GM19372 (cell line): ENCODE results near the gene SEMA4B.
"Not testable (repeated sequence)": the region's sequence is repeated elsewhere in the genome, so short reads cannot be mapped to it uniquely, and the experiment has no call there.

Experiments used
- ATAC-seq: cut with Tn5 transposase; IDR thresholded peaks from one replicate; pipeline ENCODE4 v1.9.1; 2021; ENCODE audit warnings: mild to moderate bottlenecking, low read depth, moderate library complexity; ENCODE audit not compliant: unreplicated experiment

Gene SEMA4B

DNA sequence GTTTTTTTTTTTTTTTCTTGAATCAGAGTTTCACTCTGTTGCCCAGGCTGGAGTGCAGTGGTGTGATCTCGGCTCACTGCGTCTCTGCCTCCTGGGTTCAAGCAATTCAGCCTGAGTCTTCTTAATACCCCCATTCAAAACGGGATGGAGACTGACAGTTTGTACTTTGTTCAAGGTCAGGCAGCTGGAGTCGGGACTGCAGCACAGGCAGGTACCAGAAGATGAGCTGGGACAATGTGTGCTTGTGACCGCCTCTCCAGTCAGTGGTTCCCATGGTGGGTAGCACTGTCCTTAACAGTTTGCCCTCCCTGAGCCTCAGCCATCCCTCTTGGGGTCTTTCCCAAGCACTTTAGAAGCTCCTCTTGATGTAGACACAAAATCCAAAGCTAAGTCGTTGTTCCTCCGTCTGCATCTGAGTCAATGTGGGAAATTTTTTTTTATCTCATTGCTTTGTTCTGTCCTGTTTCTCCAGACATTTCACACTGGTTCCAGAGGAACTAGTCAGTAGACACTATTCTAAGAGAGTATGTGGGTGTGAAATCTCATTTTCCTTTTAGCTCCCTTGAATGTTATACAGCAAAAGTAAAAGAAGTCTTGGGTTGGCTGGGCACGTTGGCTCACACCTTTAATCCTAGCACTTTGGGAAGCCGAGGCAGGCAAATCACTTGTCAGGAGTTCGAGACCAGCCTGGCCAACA lies 43.0 kb downstream of the SEMA4B start:
- ATAC-seq, result no peak

DNA sequence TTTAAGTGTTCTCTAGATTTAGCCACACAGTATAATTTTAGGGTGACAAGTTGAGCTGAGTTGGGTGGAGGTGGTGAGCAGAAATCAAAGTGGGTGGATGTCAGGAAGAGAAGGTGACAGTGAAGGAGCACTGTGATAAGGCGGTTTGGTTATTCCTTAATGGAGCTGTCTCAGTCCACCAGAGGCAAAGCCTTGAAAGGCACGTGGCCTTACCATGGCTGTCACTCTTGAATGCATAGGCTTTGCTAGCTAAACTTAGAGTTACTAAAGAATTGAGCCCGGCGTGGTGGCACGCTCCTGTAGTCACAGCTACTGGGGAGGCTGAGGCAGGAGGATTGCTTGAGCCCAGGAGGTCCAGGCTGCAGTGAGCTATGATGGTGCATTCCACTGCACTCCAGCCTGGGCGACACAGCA lies 47.7 kb downstream of the SEMA4B start:
- no peak for ATAC-seq

DNA sequence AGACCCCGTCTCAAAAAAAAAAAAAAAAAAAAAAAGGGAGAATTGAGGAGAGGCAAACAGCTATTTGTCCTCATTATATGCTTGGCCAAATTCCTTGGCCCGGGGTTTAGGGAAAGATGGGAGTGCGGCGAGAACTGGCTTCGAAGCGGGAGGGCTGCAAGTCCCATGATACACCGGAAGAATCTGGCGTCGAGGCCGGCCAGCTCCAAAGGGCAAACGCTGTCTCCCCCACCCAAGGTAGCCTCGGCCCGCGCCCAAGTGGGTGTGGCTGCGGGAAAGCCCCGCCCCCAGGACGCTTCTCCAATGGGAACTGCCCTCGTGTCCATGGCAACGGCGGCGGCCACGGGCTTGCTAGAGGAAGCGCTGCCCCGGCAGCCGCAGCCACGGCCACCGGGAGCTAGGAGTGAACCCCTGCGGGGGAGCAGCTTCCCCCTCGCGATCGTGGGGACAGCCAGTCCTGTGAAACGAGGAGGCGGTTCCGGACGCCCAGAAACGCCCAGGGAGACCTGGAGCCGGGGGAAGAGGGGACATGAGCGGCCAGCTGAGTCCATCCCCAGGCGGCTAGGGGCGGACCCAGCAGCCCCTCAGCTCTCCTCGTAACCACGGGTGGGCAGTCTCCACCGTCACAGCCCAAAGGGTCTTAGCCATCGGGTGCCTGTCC lies 48.2 kb downstream of the SEMA4B start, which contains the start of gene TTLL13:
Gene TTLL13, plus strand, starts transcription at position 354 of the 661 bp plus-strand sequence. CDS start 1,075 bp downstream, outside the sequence.
- ATAC-seq, result peak; percentile 87

DNA sequence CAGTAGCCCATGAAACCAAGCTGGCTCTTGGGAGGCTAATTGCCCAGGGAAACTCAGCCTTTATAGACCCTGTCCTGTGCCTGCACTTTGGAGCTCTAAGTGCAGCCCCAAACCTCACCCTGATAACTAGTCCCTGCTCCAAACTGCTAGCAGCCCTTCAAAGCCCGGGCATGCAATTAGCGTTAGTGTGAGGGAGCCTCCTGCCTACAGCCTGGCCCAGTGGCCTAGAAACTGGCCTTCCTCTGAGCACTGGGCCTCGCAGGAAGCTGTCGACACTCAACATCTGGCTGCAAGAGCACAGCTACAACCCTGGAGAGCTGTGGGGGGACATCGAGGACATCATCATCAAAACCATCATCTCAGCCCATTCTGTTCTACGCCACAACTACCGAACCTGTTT lies 56.6 kb downstream of the SEMA4B start:
- no peak for ATAC-seq

DNA sequence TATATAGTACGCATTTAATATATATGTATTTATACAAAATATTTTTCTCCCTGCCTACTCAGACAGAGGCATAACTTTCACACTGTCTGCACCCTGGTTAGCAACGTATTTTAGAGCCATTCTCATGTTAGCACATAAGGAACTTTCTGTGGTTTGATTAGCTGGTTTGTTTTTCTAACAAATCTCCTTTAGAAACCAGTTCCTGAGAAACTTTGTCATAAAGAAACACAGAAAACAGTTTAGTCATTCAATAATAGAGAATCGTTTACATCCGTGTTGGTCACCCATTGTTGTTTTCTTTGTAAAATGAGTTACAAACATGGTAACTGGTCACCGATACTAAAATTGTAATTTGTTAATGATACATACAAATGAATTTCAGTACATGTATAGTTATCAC lies 58.4 kb downstream of the SEMA4B start:
- no peak for ATAC-seq

DNA sequence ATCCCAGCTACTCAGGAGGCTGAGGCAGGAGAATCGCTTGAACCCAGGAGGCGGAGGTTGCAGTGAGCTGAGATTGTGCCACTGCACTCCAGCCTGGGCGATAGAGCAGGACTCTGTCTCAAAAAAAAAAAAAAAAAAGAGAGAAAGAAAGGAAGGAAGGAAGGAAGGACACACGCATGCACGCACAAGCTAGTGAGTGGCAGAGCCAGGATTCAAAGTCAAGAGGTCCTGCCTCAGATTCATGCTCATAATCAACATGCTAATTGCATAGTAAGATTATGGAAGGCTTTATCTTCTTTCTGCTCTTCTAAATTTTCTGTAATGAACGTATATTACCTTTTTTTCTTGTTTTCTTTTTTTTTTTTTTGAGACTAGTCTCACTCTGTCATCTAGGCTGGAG lies 59.6 kb downstream of the SEMA4B start:
- ATAC-seq, result not testable (repeated sequence)

DNA sequence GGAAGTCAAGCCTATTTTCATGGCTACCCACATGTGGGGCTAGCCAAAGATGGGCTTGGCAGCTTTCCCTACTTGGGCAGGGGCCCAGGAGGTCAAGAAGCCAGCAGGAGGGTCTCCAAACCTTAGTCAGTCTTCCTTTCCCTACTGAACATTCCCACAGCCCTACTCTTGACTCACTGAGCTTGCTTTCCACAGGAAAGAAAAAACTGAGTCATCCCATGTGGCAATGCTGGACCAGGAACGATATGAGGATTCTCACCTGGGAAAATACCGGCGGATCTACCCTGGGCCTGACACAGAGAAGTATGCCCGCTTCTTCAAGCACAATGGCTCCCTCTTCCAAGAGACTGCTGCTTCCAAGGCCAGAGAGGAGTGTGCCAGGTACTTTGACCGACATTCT lies 60.7 kb downstream of the SEMA4B start:
- no peak for ATAC-seq

DNA sequence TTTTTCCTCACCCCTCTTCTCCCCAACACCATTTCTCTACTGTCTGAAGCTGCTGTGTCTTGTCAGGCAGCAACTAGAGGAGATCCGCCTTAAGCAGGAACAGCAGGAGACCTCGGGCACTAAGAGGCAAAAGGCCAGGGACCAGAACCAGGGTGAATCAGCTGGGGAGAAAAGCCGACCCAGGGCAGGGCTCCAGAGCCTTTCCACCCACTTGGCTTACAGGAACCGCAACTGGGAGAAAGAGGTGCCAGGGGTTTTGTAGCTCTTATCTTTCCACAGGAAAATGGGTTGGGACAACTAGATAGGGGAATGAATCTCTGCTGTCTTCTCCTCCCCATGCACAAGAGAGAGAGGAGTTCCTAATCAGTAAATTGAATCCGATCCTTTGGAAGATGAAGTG lies 61.3 kb downstream of the SEMA4B start:
- ATAC-seq, result no peak

DNA sequence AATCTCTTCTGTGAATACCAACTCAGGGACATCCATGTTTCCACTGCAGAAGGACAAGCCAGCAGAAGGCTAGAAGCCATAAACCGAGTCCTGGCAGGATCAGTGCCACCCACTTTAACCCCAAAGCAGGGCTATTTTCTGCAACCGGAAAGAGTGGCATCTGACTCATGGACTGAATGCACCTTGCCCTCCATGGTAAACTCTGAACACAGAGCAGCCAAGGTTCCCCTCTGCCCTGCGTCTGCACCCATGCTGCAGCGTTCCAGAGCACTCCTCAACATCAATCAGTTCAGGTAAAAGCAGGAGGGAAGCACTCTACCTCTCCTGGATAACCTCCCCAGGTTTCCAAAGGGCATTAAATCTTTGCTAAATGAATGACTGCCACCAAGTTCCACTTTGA lies 63.5 kb downstream of the SEMA4B start:
- no peak for ATAC-seq

DNA sequence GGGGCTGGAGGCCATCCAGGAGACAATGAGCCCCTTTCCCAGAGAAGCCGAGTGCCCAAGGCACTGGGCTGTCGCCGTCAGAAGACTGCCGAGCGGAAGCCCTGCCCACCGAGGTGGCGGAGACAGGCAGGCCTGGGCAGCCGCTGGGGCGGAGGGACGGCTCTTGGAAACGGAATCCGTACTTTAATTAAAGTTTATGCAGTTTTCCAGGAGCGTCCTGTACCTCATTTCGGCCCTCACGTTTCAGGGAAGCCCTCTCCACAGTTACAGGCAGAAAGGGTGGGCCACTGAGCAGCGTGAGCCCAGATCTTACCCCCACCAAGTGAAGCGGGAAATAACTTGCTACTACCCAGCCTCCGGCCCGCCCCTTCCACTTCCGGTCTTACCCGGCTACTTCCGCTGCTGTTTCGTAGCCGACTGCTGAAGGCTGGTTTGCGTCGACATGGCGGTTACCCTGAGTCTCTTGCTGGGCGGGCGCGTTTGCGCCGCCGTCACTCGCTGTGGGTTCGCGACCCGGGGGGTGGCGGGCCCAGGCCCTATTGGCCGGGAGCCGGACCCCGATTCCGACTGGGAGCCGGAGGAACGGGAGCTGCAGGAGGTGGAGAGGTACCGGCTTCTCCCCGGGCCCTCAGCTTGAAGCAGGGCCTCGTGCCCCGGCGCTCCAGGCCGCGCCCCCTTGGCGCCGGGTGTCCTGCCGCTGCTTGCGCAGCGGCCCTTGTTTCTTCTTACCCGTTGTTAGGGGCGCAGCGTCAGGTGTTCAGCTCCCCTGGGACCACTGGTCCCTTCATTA lies 64.3 kb downstream of the SEMA4B start, which contains the start of gene NGRN:
Gene NGRN, plus strand, starts transcription at position 402 of the 790 bp plus-strand sequence. Its CDS starts 41 bp downstream, at position 443.
- ATAC-seq, result peak; percentile 89

DNA sequence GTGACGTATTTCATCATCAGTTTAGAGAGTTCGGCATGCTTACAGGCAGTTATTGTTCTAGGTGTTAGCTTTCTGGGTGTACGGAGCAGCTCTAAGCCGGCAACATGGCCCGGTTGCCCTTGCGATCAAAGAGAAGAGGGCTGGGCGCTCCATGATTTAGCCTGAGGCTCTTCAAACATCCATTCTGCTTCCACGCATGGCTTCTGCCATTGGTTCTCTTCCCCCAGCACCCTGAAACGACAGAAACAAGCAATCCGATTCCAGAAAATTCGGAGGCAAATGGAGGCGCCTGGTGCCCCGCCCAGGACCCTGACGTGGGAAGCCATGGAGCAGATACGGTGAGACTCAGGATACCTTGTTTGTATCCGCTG lies 64.9 kb downstream of the SEMA4B start:
- no peak for ATAC-seq

DNA sequence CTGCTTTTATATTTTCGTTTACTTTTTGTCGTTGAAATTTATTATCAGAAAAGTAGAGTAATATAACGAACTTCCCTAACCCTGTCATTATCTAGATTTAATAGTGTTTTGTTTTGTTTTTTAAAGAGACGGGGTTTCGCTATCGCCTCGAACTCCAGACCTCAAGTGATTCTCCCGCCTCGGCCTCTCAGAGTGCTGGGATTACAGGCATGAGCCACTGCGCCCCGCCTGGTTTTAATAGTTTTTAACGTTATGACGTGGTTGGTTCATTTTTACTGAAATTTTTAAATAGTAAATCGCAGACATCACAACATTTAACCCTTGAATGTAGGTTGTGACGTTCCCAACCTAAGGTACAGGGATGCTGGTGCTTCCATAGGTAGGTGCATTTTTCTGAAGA lies 65.4 kb downstream of the SEMA4B start:
- no peak for ATAC-seq

DNA sequence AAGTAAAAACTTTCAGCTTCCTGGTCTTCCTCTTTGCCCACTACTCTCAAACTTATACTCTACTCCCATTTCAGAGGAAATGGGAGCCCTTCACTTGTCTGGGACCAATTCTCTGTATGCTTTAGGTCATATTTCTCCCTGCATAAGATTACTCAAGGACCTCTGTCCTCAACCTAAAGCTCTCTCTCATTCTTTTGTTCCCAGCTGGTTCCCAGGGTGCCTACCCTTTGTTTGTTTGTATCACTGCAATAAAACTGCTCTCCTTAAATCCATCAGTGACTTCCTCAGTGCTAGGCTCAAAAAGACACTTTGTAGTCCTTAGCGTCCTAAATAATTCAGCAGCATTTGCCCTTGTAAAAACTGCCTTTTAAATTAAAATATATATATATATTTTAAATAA lies 67.3 kb downstream of the SEMA4B start:
- no peak for ATAC-seq

DNA sequence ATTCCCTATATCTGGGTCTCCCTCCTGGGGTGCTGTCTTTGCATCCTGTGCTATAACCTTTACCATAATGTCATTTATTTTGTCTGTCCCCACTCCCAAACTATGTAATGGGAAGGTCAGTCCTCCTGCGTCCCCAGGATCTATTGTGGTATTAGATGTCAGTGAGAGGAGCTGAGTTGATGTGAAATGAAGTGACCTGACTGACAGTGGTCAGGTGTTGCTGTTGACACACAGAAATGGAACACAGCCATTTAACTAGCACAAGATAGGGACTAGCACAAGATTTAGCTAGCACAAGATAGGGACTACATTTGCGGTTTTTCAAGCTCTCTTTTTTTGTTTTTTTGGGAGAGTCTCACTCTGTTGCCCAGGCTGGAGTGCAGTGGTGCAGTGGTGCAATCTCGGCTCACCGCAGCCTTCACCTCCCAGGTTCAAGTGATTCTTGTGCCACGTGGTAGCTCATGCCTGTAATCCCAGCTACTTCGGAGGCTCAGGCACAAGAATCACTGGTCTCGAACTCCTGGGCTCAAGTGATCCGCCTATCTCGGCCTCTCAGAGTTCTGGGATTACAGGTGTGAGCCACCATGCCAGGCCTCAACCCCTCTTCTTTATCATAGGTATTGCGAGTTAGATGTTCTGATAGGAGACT lies 69.5 kb downstream of the SEMA4B start:
- no peak for ATAC-seq

DNA sequence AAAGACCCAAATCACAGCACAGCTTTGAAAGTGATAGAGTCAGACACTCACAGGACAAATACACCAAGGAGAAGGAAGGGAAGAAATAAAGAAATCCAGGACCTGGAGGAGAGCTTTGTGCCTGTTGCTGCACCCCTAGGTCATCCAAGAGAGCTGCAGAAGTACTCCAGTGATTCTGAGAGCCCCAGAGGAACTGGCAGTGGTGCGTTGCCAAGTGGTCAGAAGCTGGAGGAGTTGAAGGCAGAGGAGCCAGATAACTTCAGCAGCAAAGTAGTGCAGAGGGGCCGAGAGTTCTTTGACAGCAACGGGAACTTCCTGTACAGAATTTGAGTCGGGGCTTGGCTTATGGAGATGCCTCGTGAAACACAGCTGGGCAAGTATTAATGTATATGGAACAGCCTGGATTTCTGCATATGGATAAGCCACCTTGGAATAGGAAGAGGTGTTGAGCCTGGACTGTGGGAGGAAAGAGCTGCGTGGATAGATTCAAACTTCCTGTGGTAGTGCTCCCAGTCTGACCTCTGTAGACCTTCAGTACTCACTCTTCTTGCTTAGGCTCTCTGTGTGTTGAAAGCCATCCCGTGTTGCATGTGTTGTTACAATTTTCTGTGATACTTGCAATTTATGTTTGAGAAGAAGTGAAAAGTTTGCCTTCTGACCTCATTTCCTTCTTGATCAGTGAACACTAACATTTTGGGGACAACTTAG lies 70.5 kb downstream of the SEMA4B start:
- no peak for ATAC-seq

DNA sequence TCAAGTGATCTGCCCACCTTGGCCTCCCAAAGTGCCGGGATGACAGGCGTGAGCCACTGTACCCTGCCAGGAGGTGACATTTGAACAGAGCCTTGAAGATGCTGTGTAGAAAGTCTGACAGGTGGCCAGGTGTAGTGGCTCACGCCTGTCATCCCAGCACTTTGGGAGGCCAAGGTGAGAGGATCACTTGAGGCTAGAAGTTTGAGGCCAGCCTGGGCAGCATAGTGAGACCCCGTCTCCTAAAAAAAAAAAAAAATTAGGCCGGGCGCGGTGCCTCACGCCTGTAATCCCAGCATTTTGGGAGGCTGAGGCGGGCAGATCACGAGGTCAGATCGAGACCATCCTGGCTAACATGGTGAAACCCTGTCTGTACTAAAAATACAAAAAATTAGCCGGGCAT lies 77.3 kb downstream of the SEMA4B start:
- ATAC-seq, result not testable (repeated sequence)
